Measurements from ENCODE around the gene ASAP2. TPM values are rescaled to one million over a fixed set of nuclear protein-coding genes. Genes with fewer than 3 reads are reported as not detected.
A peak's percentile ranks its signal among the peaks of the same experiment; 100 is the strongest.

Gene ASAP2
- total RNA-seq (2021) (14.3 to 15.6 TPM (median 14.5 TPM) in 3 replicates), Bru-seq, nascent RNA (percentile 60 among the genes with signal in this experiment)
- long read RNA-seq, experiment 1, full-length matches to known transcripts, result 39 of 78 reads
- long read RNA-seq, experiment 1, partial matches to known transcripts, result 18 of 78 reads
- long read RNA-seq, experiment 1, other reads (novel, unspliced or antisense), result 21 of 78 reads
- long read RNA-seq, experiment 2, full-length matches to known transcripts, result 2 of 17 reads
- long read RNA-seq, experiment 2, partial matches to known transcripts, result 6 of 17 reads
- long read RNA-seq, experiment 2, other reads (novel, unspliced or antisense), result 9 of 17 reads
- long read RNA-seq, experiment 3, result 0 reads

DNA sequence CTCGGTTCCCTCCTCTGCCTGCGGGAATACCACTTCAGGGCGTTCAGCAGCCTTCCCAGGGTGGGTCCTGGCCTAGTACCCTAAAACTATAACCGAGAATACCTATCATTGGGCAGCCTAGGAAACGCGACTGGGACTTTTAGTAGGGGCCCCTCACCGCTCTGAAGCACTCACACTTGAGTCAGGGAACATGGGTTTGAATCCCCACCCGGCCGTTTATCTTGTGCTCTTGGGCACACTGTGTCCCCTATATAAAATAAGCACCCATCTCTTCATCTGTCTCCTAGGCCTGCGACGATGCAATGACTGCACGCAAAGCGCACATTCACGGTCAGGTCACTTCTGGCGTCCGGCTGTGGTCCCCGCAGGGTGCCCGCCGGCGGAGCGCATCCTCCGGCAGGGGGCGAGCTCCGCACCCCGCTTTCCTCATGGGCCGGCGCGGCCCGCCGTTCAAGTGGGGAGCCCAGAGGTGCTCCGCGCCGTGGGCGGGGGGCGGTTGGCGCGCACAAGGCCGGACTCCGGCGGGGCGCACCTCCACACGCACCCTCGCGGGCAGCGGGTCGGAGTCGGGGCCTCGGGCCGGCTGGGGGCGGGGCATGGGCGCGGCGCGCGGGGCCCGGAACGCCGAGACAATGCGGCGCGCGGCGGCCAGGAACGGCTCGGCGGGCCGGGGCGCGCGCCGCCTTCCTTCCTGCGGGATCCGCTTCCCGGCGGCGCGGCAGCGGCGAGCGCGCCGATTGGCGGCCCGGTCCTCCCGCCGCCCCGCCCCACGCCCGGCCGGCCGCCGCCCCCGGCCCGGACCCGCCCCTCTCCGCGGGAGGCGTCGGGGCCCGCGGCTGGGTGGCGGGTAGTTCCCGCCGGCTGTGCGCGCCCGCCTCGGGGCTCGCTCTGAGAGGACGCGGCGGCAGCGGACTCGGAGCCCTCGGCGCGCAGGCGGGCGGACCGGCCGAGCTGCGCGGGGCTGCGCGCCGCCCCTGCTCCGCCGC, at the start of gene ASAP2:
Gene ASAP2 (plus strand): TSS at position 850 of the 986 bp plus-strand sequence. CDS start 293 bp downstream, outside the sequence.
- Mint-ChIP-seq H3K27me3 (ENCODE audit: low read depth) (peaks cover 26% of the 10 kb centered on the region), H3K27ac (0 out of 2 replicates have a peak within 1 kb of the TSS, but pooled peaks have one; percentile 70), H3K9me3 (no peaks in the 10 kb centered on the region), H3K4me3 (peak within 1 kb of the TSS; percentile 80), H3K36me3 (peaks cover 3% of the 10 kb centered on the region; the same call in 1 of the 2 replicates), H3K4me1 (peaks cover 31% of the 10 kb centered on the region)
- peak; percentile 62 for DNase-seq (ENCODE audit: low spot score)
- ChIA-PET CTCF (interaction anchor here (0.6 to 4.7 kb wide), 9 partner anchors 12 to 217 kb away, joined by 3 to 22 read pairs (median 3); partner anchors contain the start of genes CPSF3 and ITGB1BP1), POLR2A (interaction anchor here (1.1 kb wide), 1 partner anchor 82 kb away, joined by 3 read pairs; no protein-coding TSS in a partner anchor)
- ATAC-seq, result peak; percentile 70
- TF ChIP-seq ZNF263 (CRISPR knock-in tag; IDR thresholded peaks at IDR 0.05; ENCODE audit: low read depth), result no peak
- no peak for TF ChIP-seq ZNF532 (CRISPR knock-in tag; IDR thresholded peaks at IDR 0.05; ENCODE audit: borderline replicate concordance)
- TF ChIP-seq TCF7 (CRISPR knock-in tag; IDR thresholded peaks at IDR 0.05; ENCODE audit: low read depth), result no peak
- TF ChIP-seq KAT7 (CRISPR knock-in tag; IDR thresholded peaks at IDR 0.05; ENCODE audit: borderline replicate concordance), result peak; percentile 80; the same call in 1 of the 2 replicates
- TF ChIP-seq SOX15 (CRISPR knock-in tag; IDR thresholded peaks at IDR 0.05), result no peak
- no peak for TF ChIP-seq GTF2I (CRISPR knock-in tag; conservative IDR thresholded peaks at IDR 0.05)
- TF ChIP-seq, protein P1, sequence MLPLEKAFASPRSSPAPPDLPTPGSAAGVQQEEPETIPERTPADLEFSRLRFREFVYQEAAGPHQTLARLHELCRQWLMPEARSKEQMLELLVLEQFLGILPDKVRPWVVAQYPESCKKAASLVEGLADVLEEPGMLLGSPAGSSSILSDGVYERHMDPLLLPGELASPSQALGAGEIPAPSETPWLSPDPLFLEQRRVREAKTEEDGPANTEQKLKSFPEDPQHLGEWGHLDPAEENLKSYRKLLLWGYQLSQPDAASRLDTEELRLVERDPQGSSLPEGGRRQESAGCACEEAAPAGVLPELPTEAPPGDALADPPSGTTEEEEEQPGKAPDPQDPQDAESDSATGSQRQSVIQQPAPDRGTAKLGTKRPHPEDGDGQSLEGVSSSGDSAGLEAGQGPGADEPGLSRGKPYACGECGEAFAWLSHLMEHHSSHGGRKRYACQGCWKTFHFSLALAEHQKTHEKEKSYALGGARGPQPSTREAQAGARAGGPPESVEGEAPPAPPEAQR (CRISPR knock-in tag; IDR thresholded peaks at IDR 0.05), result no peak
- TF ChIP-seq HMGXB4 (CRISPR knock-in tag; IDR thresholded peaks at IDR 0.05), result peak; percentile 84
- no peak for TF ChIP-seq ESRRA (CRISPR knock-in tag; IDR thresholded peaks at IDR 0.05; ENCODE audit: borderline replicate concordance)
- TF ChIP-seq EMX1 (CRISPR knock-in tag; IDR thresholded peaks at IDR 0.05), result no peak
- TF ChIP-seq USF1 (CRISPR knock-in tag; IDR thresholded peaks at IDR 0.05), result no peak
- TF ChIP-seq OVOL2 (CRISPR knock-in tag; IDR thresholded peaks at IDR 0.05; ENCODE audit: borderline replicate concordance), result no peak
- no peak for TF ChIP-seq RELA (CRISPR knock-in tag; IDR thresholded peaks at IDR 0.05; ENCODE audit: borderline replicate concordance)
- no peak for TF ChIP-seq MXD4 (CRISPR knock-in tag; IDR thresholded peaks at IDR 0.05; ENCODE audit: borderline replicate concordance)
- no peak for TF ChIP-seq GRHL2 (CRISPR knock-in tag; IDR thresholded peaks at IDR 0.05; ENCODE audit: insufficient replicate concordance, severe bottlenecking)
- TF ChIP-seq ATF2 (CRISPR knock-in tag; IDR thresholded peaks at IDR 0.05; ENCODE audit: borderline replicate concordance, low read depth), result no peak
- TF ChIP-seq MLX (CRISPR knock-in tag; IDR thresholded peaks at IDR 0.05), result no peak
- no peak for TF ChIP-seq ZNF121 (CRISPR knock-in tag; IDR thresholded peaks at IDR 0.05)
- no peak for TF ChIP-seq JUN (CRISPR knock-in tag; IDR thresholded peaks at IDR 0.05)
- no peak for TF ChIP-seq CREB1 (CRISPR knock-in tag; IDR thresholded peaks at IDR 0.05)
- peak; percentile 59; the same call in 1 of the 2 replicates for TF ChIP-seq SP1 (CRISPR knock-in tag; conservative IDR thresholded peaks at IDR 0.05)
- TF ChIP-seq ZNF219 (CRISPR knock-in tag; IDR thresholded peaks at IDR 0.05; ENCODE audit: borderline replicate concordance), result no peak; the same call in 1 of the 2 replicates
- no peak for TF ChIP-seq FOXJ3 (CRISPR knock-in tag; IDR thresholded peaks at IDR 0.05; ENCODE audit: borderline replicate concordance)
- 0 out of 2 replicates have a peak, but pooled peaks have one; percentile 28 for TF ChIP-seq FOXK1 (CRISPR knock-in tag; IDR thresholded peaks at IDR 0.05)
- TF ChIP-seq MYBL2 (CRISPR knock-in tag; IDR thresholded peaks at IDR 0.05), result peak; percentile 44; the same call in 1 of the 2 replicates

All from WTC11 (cell line).